ENCODE data around the gene BRAT1. TPM values are rescaled to one million over a fixed set of nuclear protein-coding genes. Genes with fewer than 3 reads are reported as not detected.

BRAT1 gene
- total and polyA plus RNA-seq, 8 donors, result 22.5 to 41.4 (median 28.0) TPM

DNA sequence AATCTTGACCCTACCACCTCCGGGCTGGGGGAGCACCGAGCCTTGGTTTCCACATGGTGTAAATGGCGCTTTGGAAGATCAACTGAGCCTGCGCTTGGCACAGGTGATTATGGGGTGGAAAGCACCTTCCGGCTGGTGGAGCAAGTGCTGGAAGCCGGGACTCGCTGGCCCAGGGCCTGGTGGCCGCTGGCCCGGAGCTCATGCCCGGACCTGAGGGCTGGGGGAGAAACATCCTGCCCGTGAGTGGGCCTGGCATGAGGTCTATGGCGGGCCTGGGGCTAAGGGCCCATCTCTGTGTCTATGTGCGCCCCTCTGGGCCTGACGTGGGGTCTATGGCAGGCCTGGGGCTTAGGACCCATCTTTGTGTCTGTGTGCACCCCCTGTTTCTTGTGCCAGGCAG, 49.9 kb downstream of the BRAT1 start:
- Histone ChIP-seq H3K27ac (no peak overlapping the region), H3K9me3 (no peaks in the 10 kb centered on the region), H3K4me1 (peaks cover 2 to 31% of the 10 kb centered on the region in 2 donors), H3K27me3 (peaks cover 0 to 8% of the 10 kb centered on the region in 2 donors), H3K36me3 (no peaks in the 10 kb centered on the region), H3K4me3 (no peak overlapping the region)
- no peak for DNase-seq
- TF ChIP-seq, protein P1, sequence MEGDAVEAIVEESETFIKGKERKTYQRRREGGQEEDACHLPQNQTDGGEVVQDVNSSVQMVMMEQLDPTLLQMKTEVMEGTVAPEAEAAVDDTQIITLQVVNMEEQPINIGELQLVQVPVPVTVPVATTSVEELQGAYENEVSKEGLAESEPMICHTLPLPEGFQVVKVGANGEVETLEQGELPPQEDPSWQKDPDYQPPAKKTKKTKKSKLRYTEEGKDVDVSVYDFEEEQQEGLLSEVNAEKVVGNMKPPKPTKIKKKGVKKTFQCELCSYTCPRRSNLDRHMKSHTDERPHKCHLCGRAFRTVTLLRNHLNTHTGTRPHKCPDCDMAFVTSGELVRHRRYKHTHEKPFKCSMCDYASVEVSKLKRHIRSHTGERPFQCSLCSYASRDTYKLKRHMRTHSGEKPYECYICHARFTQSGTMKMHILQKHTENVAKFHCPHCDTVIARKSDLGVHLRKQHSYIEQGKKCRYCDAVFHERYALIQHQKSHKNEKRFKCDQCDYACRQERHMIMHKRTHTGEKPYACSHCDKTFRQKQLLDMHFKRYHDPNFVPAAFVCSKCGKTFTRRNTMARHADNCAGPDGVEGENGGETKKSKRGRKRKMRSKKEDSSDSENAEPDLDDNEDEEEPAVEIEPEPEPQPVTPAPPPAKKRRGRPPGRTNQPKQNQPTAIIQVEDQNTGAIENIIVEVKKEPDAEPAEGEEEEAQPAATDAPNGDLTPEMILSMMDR (IDR thresholded peaks at IDR 0.05), result no peak
- intact Hi-C loops (cut with DNase I), result no loop called here
- ATAC-seq, result no peak

DNA sequence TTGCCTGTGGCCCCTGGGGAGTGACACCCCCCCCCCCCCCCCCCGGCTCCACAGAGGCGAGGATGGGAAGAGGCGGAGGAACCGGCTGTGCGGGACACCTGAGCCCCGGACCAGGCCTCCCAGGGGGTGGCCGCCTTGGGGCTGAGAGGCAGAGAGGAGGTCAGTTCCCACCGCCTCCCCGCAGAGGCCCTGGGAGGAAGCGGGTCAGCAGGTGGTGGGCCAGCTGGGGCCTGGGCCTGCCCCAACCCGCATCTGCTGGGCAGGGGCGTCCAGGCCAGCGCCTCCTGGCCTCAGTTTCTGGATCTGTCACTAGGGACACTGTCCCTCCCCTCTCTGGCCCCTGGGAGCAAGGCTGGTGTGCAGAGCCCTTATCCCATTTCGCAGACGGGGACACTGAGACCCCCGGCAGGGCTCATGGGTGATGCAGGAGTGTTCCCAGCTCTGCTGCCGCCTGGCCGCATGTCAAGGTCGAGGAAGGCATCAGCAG, 50.4 kb downstream of the BRAT1 start:
- peaks cover 0 to 26% of the 10 kb centered on the region in 2 donors for H3K4me1 ChIP-seq
- ATAC-seq, result no peak
- H3K9me3 ChIP-seq, result no peaks in the 10 kb centered on the region
- TF ChIP-seq, protein P1 (IDR thresholded peaks at IDR 0.05), result no peak
- H3K27ac ChIP-seq, result no peak overlapping the region
- peaks cover 0 to 7% of the 10 kb centered on the region in 2 donors for H3K27me3 ChIP-seq
- no peak for DNase-seq
- no peaks in the 10 kb centered on the region for H3K36me3 ChIP-seq
- H3K4me3 ChIP-seq, result no peak overlapping the region
- intact Hi-C loops (cut with DNase I), result no loop called here

DNA sequence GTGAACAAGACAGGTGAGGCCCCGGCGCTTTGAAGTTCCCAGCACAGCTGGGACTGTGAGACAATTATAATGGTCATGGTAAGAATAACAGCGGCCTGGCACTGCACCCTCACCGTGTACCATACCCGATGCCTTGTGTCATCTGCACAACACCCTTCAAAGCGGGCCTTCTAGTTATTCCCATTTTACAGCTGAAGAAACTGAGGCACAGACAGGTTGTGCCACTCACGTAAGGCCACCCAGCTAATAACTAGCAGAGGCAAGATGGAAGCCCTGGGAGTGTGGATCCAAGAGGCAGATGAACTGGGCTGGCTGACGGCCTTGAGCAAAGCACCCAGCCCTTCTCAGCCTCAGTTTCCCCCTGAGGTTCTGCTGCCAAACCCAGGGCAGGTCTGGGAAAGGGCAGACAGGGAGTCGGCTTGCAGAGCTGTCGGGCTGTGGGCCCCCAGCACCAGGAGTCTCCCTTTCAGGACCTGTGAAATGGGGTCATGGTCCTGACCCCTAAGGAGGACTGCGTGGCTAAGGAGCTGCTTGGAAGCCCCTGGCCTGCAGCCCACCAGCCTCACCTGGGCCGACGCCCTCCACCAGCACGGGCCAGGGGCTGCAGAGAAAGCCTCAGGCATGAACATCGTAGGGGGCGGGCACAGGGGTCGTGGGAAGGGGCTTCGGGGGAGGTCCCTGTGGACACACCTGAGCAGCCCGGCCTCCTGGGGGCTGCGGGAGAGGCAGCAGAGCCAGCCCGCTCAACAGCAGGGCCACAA, 51.0 kb downstream of the BRAT1 start:
- no peak overlapping the region for H3K27ac ChIP-seq
- no peaks in the 10 kb centered on the region for H3K9me3 ChIP-seq
- peaks cover 0 to 20% of the 10 kb centered on the region in 2 donors for H3K4me1 ChIP-seq
- ATAC-seq (no peak), DNase-seq (no peak)
- intact Hi-C loops (cut with DNase I), result no loop called here
- H3K36me3 ChIP-seq, result no peaks in the 10 kb centered on the region
- TF ChIP-seq, protein P1 (IDR thresholded peaks at IDR 0.05), result no peak
- no peak overlapping the region for H3K4me3 ChIP-seq
- H3K27me3 ChIP-seq, result peaks cover 0 to under 1% of the 10 kb centered on the region in 2 donors

DNA sequence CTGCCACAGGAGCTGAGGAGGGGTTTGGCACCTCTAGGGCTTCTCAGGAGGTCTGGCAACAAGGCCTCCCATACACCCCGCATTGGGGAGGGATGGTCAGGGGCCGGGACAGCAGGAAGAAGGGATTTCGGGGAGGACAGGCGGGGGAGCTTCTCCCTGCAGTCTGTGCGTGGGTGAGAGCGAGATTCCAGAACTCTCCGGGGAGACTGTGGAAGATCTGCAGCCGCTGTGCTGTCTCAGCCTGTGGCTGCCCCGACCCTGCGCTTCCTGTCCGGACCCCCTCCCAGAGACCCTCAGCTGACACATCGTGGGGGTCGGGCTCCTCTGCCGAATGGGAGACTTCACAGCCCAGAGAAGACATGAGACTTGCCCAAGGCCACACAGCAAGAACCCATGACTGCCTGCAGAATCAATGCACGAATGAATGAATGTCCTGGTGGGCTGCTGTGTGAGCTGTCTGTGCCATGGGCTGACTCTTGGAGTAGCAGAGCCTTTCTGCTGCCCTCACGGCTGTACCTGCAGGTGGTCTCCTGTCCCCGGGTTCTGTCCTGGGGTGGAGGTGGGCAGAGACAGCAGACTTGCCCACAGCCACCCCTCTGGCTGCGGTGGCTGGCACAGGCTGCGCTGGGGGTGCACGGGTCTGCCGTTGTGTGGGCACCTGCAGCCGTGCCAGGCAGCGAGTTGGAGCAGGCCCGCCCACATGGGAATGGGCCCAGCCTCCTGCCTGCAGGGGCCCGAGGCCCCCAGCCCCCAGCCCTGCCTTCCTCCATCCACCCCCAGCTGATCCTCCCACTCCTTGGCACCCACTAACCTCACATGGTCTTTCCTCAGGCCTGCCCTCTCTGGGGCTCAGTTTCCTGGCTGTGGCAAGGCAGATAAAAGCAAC, 52.0 kb downstream of the BRAT1 start:
- Histone ChIP-seq H3K9me3 (no peaks in the 10 kb centered on the region), H3K27ac (no peak overlapping the region), H3K36me3 (no peaks in the 10 kb centered on the region), H3K4me1 (peaks cover 0 to 10% of the 10 kb centered on the region in 2 donors), H3K27me3 (peaks cover 0 to 5% of the 10 kb centered on the region in 2 donors), H3K4me3 (no peak overlapping the region)
- TF ChIP-seq, protein P1 (IDR thresholded peaks at IDR 0.05), result no peak
- no peak for ATAC-seq
- intact Hi-C loops (cut with DNase I), result no loop called here
- no peak for DNase-seq

DNA sequence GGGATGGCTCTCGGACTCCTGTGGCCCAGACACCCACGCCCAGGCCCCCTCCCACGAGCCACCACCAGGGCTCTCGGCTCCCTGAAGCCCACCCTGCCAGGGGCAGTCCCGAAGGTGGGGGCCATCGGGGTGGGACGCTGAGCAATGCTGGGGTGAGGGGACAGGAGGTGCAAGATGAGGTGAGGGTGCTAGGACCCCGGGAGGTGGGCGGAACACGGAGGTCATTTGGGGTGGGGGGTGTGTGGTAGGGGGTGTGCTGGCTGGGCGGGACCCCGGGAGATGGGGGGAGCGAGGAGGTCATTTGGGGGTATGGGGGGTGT, 52.7 kb downstream of the BRAT1 start:
- peaks cover 0 to 3% of the 10 kb centered on the region in 2 donors for H3K4me1 ChIP-seq
- H3K27me3 ChIP-seq, result peaks cover 0 to 12% of the 10 kb centered on the region in 2 donors
- TF ChIP-seq, protein P1 (IDR thresholded peaks at IDR 0.05), result no peak
- no peaks in the 10 kb centered on the region for H3K9me3 ChIP-seq
- no peak for DNase-seq
- no peaks in the 10 kb centered on the region for H3K36me3 ChIP-seq
- intact Hi-C loops (cut with DNase I), result no loop called here
- H3K4me3 ChIP-seq, result no peak overlapping the region
- no peak for ATAC-seq
- H3K27ac ChIP-seq, result no peak overlapping the region

Measured in left lung (tissue), 10 donors.